ENCODE data around the gene DPP10.

Gene DPP10

GRCh38 chr2:115807276-115807675 lies 1364.8 kb downstream of the DPP10 start:
- DNase-seq: no peak

GRCh38 chr2:115825912-115826311 lies 1383.5 kb downstream of the DPP10 start:
- no peak for DNase-seq

GRCh38 chr2:115833196-115833595 lies 1390.8 kb downstream of the DPP10 start:
- DNase-seq: no peak

GRCh38 chr2:115838539-115838938 lies 1396.1 kb downstream of the DPP10 start:
- no peak for DNase-seq

- DNase-seq: no peak
Observed at GRCh38 chr2:115842306-115842705, 1399.9 kb downstream of the DPP10 start.

GRCh38 chr2:115848192-115848591 lies 1405.8 kb downstream of the DPP10 start:
- no peak for DNase-seq

- no peak for DNase-seq
Observed at GRCh38 chr2:115867024-115867423, 1424.6 kb downstream of the DPP10 start.

- DNase-seq: no peak
Observed at GRCh38 chr2:115874427-115874826, 1432.0 kb downstream of the DPP10 start.

GRCh38 chr2:115880558-115880957 lies 1438.1 kb downstream of the DPP10 start:
- DNase-seq: no peak

- no peak for DNase-seq
Observed at GRCh38 chr2:115887209-115887776, 1444.9 kb downstream of the DPP10 start.

All from right hindlimb (tissue), 1 donor.